ENCODE measurements around the gene GNA12. TPM values are rescaled to one million over a fixed set of nuclear protein-coding genes. Genes with fewer than 3 reads are reported as not detected.
A peak's percentile ranks its signal among the peaks of the same experiment; 100 is the strongest.

GNA12 gene
- total RNA-seq, 1 donor from 2014 or later, result 12.1 TPM

GRCh38 chr7:2688409-2689342 is 155.4 kb downstream of the GNA12 start:
- no peak for TF ChIP-seq CTCF (IDR thresholded peaks at IDR 0.05; ENCODE audit: insufficient read depth, low read length, severe bottlenecking)
- no peak for FAIRE-seq
- H3K4me3 ChIP-seq (ENCODE audit: low read depth, low read length), result no peak overlapping the region

GRCh38 chr7:2687881-2688318 is 156.2 kb downstream of the GNA12 start, which contains the start of gene AMZ1:
AMZ1 (plus strand) TSS chr7:2688202; CDS start chr7:2700452, 12,250 bp downstream.
- no peak for DNase-seq (ENCODE audit: low read depth)
- peaks cover 21% of the 10 kb centered on the region for H3K27me3 ChIP-seq (ENCODE audit: control insufficient read depth, insufficient read depth, low read length)
- no peaks in the 10 kb centered on the region for H3K36me3 ChIP-seq (ENCODE audit: control insufficient read depth, insufficient read depth, low read length)
- no peak for FAIRE-seq
- no peak for TF ChIP-seq CTCF (IDR thresholded peaks at IDR 0.05; ENCODE audit: insufficient read depth, low read length, severe bottlenecking)
- no peak within 1 kb of the TSS for H3K4me3 ChIP-seq (ENCODE audit: low read depth, low read length)

More at GRCh38 chr7:2688409-2689342, 155.4 kb downstream of the GNA12 start:
- DNase-seq (ENCODE audit: low read depth), result no peak
- H3K27me3 ChIP-seq (ENCODE audit: control insufficient read depth, insufficient read depth, low read length), result peaks cover 21% of the 10 kb centered on the region
- no peaks in the 10 kb centered on the region for H3K36me3 ChIP-seq (ENCODE audit: control insufficient read depth, insufficient read depth, low read length)

GRCh38 chr7:2687338-2687869 is 156.7 kb downstream of the GNA12 start:
- Histone ChIP-seq H3K4me3 (ENCODE audit: low read depth, low read length) (no peak overlapping the region), H3K36me3 (ENCODE audit: control insufficient read depth, insufficient read depth, low read length) (no peaks in the 10 kb centered on the region), H3K27me3 (ENCODE audit: control insufficient read depth, insufficient read depth, low read length) (peaks cover 21% of the 10 kb centered on the region)
- TF ChIP-seq CTCF (IDR thresholded peaks at IDR 0.05; ENCODE audit: insufficient read depth, low read length, severe bottlenecking), result no peak
- FAIRE-seq (no peak), DNase-seq (ENCODE audit: low read depth) (no peak)

- Histone ChIP-seq H3K4me3 (ENCODE audit: low read depth, low read length) (no peak overlapping the region), H3K36me3 (ENCODE audit: control insufficient read depth, insufficient read depth, low read length) (no peaks in the 10 kb centered on the region), H3K27me3 (ENCODE audit: control insufficient read depth, insufficient read depth, low read length) (peaks cover 21% of the 10 kb centered on the region)
- DNase-seq (ENCODE audit: low read depth) (no peak), FAIRE-seq (peak; percentile 40)
- no peak for TF ChIP-seq CTCF (IDR thresholded peaks at IDR 0.05; ENCODE audit: insufficient read depth, low read length, severe bottlenecking)
These were observed 158.0 kb downstream of the GNA12 start for GRCh38 chr7:2686101-2686500.

- TF ChIP-seq CTCF (IDR thresholded peaks at IDR 0.05; ENCODE audit: insufficient read depth, low read length, severe bottlenecking), result no peak
- no peaks in the 10 kb centered on the region for H3K36me3 ChIP-seq (ENCODE audit: control insufficient read depth, insufficient read depth, low read length)
- FAIRE-seq, result no peak
- no peak overlapping the region for H3K4me3 ChIP-seq (ENCODE audit: low read depth, low read length)
- H3K27me3 ChIP-seq (ENCODE audit: control insufficient read depth, insufficient read depth, low read length), result peaks cover 18% of the 10 kb centered on the region
- DNase-seq (ENCODE audit: low read depth), result no peak
These were observed 159.6 kb downstream of the GNA12 start for GRCh38 chr7:2684501-2684900.
